H9 (cell line): ENCODE measurements around the gene PCMT1. TPM values are rescaled to one million over a fixed set of nuclear protein-coding genes. Genes with fewer than 3 reads are reported as not detected.
A peak's percentile ranks its signal among the peaks of the same experiment; 100 is the strongest.

Source experiments
- DNase-seq: peaks from one replicate; pipeline ENCODE4 v3.0.0-alpha.2; 2017
- H2AFZ ChIP-seq: one replicate; pipeline ENCODE4 v1.6.1; 2013; ENCODE audit warnings: mild to moderate bottlenecking, low read length, control low read depth, moderate library complexity
- H2AK5ac ChIP-seq: 2 replicates; pipeline ENCODE4 v1.6.1; 2013; ENCODE audit warnings: low read length, control low read depth, mixed read lengths; ENCODE audit not compliant: insufficient read length
- H2BK120ac ChIP-seq: one replicate; pipeline ENCODE4 v1.6.1; 2013; ENCODE audit warnings: low read depth, mild to moderate bottlenecking, low read length, control low read depth, inconsistent platforms; ENCODE audit not compliant: poor library complexity, severe bottlenecking
- H2BK12ac ChIP-seq: 2 replicates; pipeline ENCODE4 v1.6.1; 2013; ENCODE audit warnings: low read length, control low read depth, mixed read lengths, low read depth; ENCODE audit not compliant: insufficient read length
- H2BK15ac ChIP-seq: 2 replicates; pipeline ENCODE4 v1.6.1; 2013; ENCODE audit warnings: low read depth, low read length, control low read depth
- H2BK20ac ChIP-seq: one replicate; pipeline ENCODE4 v1.6.1; 2013; ENCODE audit warnings: low read depth, mild to moderate bottlenecking, low read length, control low read depth, inconsistent platforms; ENCODE audit not compliant: poor library complexity, severe bottlenecking
- H2BK5ac ChIP-seq: 2 replicates; pipeline ENCODE4 v1.6.1; 2013; ENCODE audit warnings: low read length, control low read depth, mixed read lengths; ENCODE audit not compliant: insufficient read length
- H3K14ac ChIP-seq: 2 replicates; pipeline ENCODE4 v1.6.1; 2013; ENCODE audit warnings: low read length, control low read depth; ENCODE audit not compliant: insufficient read depth
- H3K18ac ChIP-seq: 2 replicates; pipeline ENCODE4 v1.6.1; 2013; ENCODE audit warnings: low read depth, mild to moderate bottlenecking, mixed read lengths, low read length, control low read depth; ENCODE audit not compliant: insufficient read length
- H3K23ac ChIP-seq: 2 replicates; pipeline ENCODE4 v1.6.1; 2013; ENCODE audit warnings: low read length, control low read depth, mixed read lengths, low read depth; ENCODE audit not compliant: insufficient read length
- H3K23me2 ChIP-seq: 2 replicates; pipeline ENCODE4 v1.6.1; 2013; ENCODE audit warnings: low read depth, mild to moderate bottlenecking, mixed read lengths, low read length, control low read depth; ENCODE audit not compliant: insufficient read length, poor library complexity, severe bottlenecking
- H3K27ac ChIP-seq: 2 replicates; pipeline ENCODE4 v1.5.1; 2013; ENCODE audit warnings: low read length, control low read depth, mixed read lengths, low read depth; ENCODE audit not compliant: insufficient read length
- H3K27me3 ChIP-seq: 2 replicates; pipeline ENCODE4 v1.6.1; 2013; ENCODE audit warnings: low read length, control low read depth, inconsistent platforms; ENCODE audit not compliant: insufficient read depth
- H3K4ac ChIP-seq: 2 replicates; pipeline ENCODE4 v1.6.1; 2013; ENCODE audit warnings: low read depth, mild to moderate bottlenecking, control low read depth, inconsistent platforms, low read length, moderate library complexity
- H3K4me1 ChIP-seq: 2 replicates; pipeline ENCODE4 v1.6.1; 2013; ENCODE audit warnings: low read length, control low read depth, inconsistent platforms; ENCODE audit not compliant: insufficient read depth
- H3K4me2 ChIP-seq: 2 replicates; pipeline ENCODE4 v1.6.1; 2013; ENCODE audit warnings: low read length, control low read depth, mixed read lengths; ENCODE audit not compliant: insufficient read length, insufficient read depth
- H3K56ac ChIP-seq: 2 replicates; pipeline ENCODE4 v1.6.1; 2013; ENCODE audit warnings: low read depth, mild to moderate bottlenecking, mixed read lengths, low read length, control low read depth; ENCODE audit not compliant: insufficient read length
- H3K79me1 ChIP-seq: 2 replicates; pipeline ENCODE4 v1.6.1; 2013; ENCODE audit warnings: low read depth, mild to moderate bottlenecking, moderate library complexity, low read length, control low read depth, inconsistent platforms; ENCODE audit not compliant: insufficient read depth, poor library complexity, severe bottlenecking
- H3K79me2 ChIP-seq: 2 replicates; pipeline ENCODE4 v1.6.1; 2013; ENCODE audit warnings: low read length, control low read depth, inconsistent platforms; ENCODE audit not compliant: insufficient read depth
- H3K9ac ChIP-seq: 2 replicates; pipeline ENCODE4 v1.6.1; 2013; ENCODE audit warnings: low read length, control low read depth, mixed read lengths; ENCODE audit not compliant: insufficient read length; ENCODE audit errors: extremely low read depth
- H3K9me3 ChIP-seq: one replicate; pipeline ENCODE4 v1.6.1; 2013; ENCODE audit warnings: low read depth, low read length, inconsistent platforms; ENCODE audit not compliant: control insufficient read depth
- H3T11ph ChIP-seq: one replicate; pipeline ENCODE4 v1.6.1; 2013; ENCODE audit warnings: mild to moderate bottlenecking, low read length, control low read depth, inconsistent platforms
- H4K20me1 ChIP-seq: one replicate; pipeline ENCODE4 v1.6.1; 2013; ENCODE audit not compliant: control insufficient read depth, insufficient read length, insufficient read depth
- H4K5ac ChIP-seq: 2 replicates; pipeline ENCODE4 v1.6.1; 2013; ENCODE audit warnings: low read depth, mild to moderate bottlenecking, mixed read lengths, low read length, control low read depth; ENCODE audit not compliant: insufficient read length
- H4K8ac ChIP-seq: replicated peaks from 2 replicates; pipeline ENCODE4 v1.6.1; 2013; ENCODE audit warnings: low read length, control low read depth, mixed read lengths, low read depth; ENCODE audit not compliant: insufficient read length
- H4K91ac ChIP-seq: 2 replicates; pipeline ENCODE4 v1.6.1; 2013; ENCODE audit warnings: low read depth, mild to moderate bottlenecking, moderate library complexity, mixed read lengths, low read length, control low read depth; ENCODE audit not compliant: insufficient read length
- H3K27ac Mint-ChIP-seq, 3 experiments: 2 replicates in 2 of 3; 3 replicates in 1 of 3; pipeline ENCODE4 v1.8.0; 2020 to 2021; ENCODE audit warnings: mixed read lengths in 3 of 3, mild to moderate bottlenecking in 1 of 3, moderate library complexity in 1 of 3
- H3K27me3 Mint-ChIP-seq: 2 replicates; pipeline ENCODE4 v1.8.0; 2021; ENCODE audit warnings: low read depth, mild to moderate bottlenecking, moderate library complexity, mixed read lengths
- H3K36me3 Mint-ChIP-seq, 3 experiments: 2 replicates in 2 of 3; 3 replicates in 1 of 3; pipeline ENCODE4 v1.8.0; 2020 to 2021; ENCODE audit warnings: low read depth in 3 of 3, mixed read lengths in 3 of 3; ENCODE audit not compliant: insufficient read depth in 1 of 3
- H3K4me1 Mint-ChIP-seq, 2 experiments: 2 replicates each; pipeline ENCODE4 v1.8.0; 2020; ENCODE audit warnings: mixed read lengths in 2 of 2
- H3K4me3 Mint-ChIP-seq, 2 experiments: 2 replicates in 1 of 2; 3 replicates in 1 of 2; pipeline ENCODE4 v1.8.0; 2020 to 2021; ENCODE audit warnings: mild to moderate bottlenecking in 2 of 2, mixed read lengths in 2 of 2, moderate library complexity in 1 of 2
- H3K9me3 Mint-ChIP-seq, 2 experiments: 2 replicates in 1 of 2; 3 replicates in 1 of 2; pipeline ENCODE4 v1.8.0; 2020; ENCODE audit warnings: mild to moderate bottlenecking in 2 of 2, mixed read lengths in 2 of 2, moderate library complexity in 1 of 2
- CTCF ChIP-seq: fragments of 200-600 bp; sonication (generic); conservative IDR thresholded peaks from 3 replicates; pipeline ENCODE4 v1.8.0; 2021; ENCODE audit warnings: antibody characterized with exemption, mild to moderate bottlenecking
- WGBS: extraction: QIAGEN DNeasy Blood & Tissue Kit; methylation state at CpG from one replicate; pipeline ENCODE4 v1.1.7; 2013; ENCODE audit warnings: missing lambda C conversion rate, low lambda C conversion rate, mixed read lengths; ENCODE audit not compliant: insufficient read length; ENCODE audit errors: extremely low coverage; 5-methylcytosine and 5-hydroxymethylcytosine counted together
- total RNA-seq: library from RNA; stranded (reverse); gene quantifications from 2 replicates; pipeline ENCODE4 v1.2.1, GENCODE V29; 2021

The PCMT1 gene
- total RNA-seq, 1 experiment from 2014 or later, result 98.3 TPM

- Histone ChIP-seq H3K27ac (no peak overlapping the region), H4K20me1 (no peaks in the 10 kb centered on the region)
- peaks cover 0 to 4% (median 3%) of the 10 kb centered on the region in 3 experiments; a peak in 4 of 7 replicates for H3K36me3 Mint-ChIP-seq
These were observed 91.0 kb downstream of the PCMT1 start for GRCh38 chr6:149840345-149841075.

More at GRCh38 chr6:149840345-149841075, 91.0 kb downstream of the PCMT1 start:
- WGBS, result no CpG with 5 or more reads among the region's 8 CpGs
- H2AFZ ChIP-seq, result no peak overlapping the region
- H3K9me3 ChIP-seq, result no peaks in the 10 kb centered on the region
- no peak overlapping the region for H3K23ac ChIP-seq
- H4K91ac ChIP-seq, result no peak overlapping the region
- H3K27me3 Mint-ChIP-seq, result no peaks in the 10 kb centered on the region
- H2BK20ac ChIP-seq, result no peak overlapping the region
- no peak overlapping the region for H2AK5ac ChIP-seq
- H3K18ac ChIP-seq, result no peak overlapping the region
- H2BK12ac ChIP-seq, result no peak overlapping the region
- H3K14ac ChIP-seq, result no peak overlapping the region
- DNase-seq, result peak; percentile 82
- H3K9me3 Mint-ChIP-seq, result no peaks in the 10 kb centered on the region
- H3K23me2 ChIP-seq, result no peaks in the 10 kb centered on the region
- no peak overlapping the region for H3K56ac ChIP-seq
- no peaks in the 10 kb centered on the region for H3K79me2 ChIP-seq
- no peak overlapping the region for H3T11ph ChIP-seq
- no peak overlapping the region for H3K4me3 Mint-ChIP-seq
- H3K4me2 ChIP-seq, result no peak overlapping the region
- TF ChIP-seq CTCF, result peak; percentile 88
- no peak overlapping the region for H4K5ac ChIP-seq
- no peak overlapping the region for H4K8ac ChIP-seq
- H3K79me1 ChIP-seq, result no peaks in the 10 kb centered on the region
- H3K9ac ChIP-seq, result no peak overlapping the region
- no peaks in the 10 kb centered on the region for H3K4me1 ChIP-seq
- no peak overlapping the region for H2BK120ac ChIP-seq
- H3K27me3 ChIP-seq, result no peaks in the 10 kb centered on the region
- no peak overlapping the region for H2BK5ac ChIP-seq
- H3K4me1 Mint-ChIP-seq, result no peaks in the 10 kb centered on the region
- no peak overlapping the region for H2BK15ac ChIP-seq
- no peak overlapping the region for H3K27ac Mint-ChIP-seq
- H3K4ac ChIP-seq, result no peak overlapping the region
